ENCODE data around the gene SYNPO2. TPM values are rescaled to one million over a fixed set of nuclear protein-coding genes. Genes with fewer than 3 reads are reported as not detected.
"Not testable (repeated sequence)": the region's sequence is repeated elsewhere in the genome, so short reads cannot be mapped to it uniquely, and the experiment has no call there.

Gene SYNPO2
- polyA plus RNA-seq, 1 donor: 155 TPM

DNA sequence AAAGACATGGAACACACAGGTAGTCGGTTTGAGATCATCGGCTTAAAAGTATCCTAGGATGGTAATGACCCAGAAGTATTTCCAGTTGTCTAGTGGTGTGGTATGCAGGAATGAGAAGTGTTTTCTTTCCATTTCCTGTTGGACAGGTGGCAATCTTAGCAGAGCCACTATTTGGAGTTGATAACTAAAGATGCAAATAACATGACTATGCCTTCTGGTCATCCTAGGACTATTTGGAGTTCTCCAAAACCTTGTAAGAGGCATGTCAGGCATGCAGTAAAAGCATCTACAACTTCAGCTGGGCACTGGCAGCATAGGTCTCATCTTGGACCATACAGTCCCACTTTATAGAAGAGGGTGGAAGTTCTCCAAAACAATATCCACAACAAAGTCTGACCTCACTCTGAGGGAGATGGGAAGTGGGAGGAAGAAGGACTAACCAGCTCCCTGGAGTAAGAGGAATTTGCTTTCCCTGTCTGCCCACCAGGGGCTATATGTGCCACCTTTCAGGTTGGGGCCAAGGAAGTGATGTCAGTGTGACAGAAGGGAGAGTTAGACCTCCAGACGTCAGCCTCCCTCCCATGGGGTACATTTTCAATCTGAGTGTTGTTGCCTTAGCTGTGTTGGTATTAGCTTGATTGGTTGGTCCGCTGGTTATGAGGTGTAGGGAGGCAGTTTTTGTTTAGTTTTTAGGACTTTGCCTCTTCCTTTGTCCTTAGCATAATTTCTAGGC is 145.8 kb downstream of the SYNPO2 start:
- DNase-seq: no peak

DNA sequence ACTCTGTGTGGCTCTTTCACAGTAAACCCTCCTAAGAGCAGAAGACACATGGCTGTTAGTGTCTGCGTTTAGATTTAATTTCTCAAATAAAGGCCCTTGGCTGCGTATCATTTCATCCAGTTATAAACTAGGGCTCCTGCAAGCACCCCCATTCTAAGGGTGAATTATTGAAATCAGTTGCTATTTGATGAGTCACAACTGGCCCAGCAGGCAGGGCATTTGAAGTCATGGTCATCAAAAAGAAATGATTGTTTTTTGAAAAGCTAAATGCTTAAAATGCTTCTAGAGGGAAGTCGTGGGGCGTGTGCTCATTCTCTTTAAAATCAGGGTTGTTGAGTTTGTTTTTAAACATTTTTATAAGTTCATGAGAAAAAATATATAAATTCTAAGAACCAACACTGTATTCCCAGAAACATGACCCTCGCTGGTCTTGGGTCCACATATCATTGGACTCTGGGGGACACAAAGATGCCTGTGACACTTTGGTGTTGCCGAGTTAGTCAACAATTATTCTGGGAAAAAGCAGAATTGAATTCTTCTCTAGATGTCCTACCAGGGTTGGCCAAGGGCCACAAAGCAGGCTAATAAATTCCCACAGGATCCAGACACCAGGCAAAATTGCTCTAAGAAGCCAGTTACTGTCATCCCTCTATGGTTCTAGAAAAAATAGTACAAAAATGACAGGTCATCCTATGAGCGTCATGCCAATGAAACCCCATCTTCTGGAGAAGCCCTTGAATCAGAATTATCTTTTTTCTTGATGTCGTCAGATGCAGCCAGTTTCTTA is 147.5 kb downstream of the SYNPO2 start:
- DNase-seq: no peak

DNA sequence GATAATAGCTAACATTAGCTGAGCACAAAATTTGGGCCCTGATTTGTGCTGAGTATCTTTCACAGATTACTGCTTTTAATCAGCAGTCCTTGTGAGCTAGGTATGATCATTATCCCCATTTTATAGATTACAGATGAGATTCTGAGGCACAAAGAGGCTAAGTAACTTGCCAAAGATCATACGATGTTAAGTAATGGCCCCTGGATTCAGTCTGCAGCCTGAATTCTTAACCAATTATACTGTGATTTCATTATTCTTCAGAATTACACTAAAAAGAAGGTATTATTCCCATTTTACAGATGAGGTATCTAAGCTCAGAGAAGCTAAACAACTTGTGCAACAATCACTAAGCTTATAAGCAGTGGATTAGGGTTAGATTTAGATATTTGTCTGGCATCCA is 149.1 kb downstream of the SYNPO2 start:
- no peak for DNase-seq

DNA sequence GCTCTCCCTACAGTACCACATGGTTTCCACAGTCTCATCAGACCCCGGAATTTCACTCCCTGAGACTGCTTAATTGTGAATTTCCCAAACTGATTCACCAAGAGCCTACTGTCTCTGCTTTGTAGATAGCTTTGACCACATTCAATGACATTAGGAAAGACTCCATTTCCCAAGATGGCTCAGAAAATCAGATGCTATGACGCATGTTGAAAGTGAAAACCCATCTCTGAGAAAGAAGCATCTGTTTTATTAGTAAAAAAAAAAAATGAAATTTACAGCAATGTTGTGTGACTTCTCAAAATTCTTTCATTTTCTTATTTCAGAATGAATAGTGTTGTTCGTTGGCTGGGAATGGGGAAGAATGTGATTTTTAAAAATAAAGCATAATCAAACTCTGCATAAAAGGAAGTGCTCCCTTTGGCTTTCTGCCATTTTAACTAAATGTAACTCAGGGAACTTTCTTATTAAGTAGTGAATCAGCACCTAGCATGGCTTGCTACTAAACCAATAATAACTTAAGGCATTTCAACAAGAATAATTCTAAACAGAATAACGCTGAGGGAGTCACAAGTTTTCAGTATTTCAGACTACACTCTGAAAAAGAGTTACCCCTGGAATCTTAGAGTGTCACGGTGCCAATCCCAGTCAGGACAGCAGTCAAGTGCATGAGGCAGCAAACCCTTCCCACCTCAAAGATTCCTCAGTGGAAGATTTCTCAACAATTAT is 149.6 kb downstream of the SYNPO2 start:
- DNase-seq: no peak

DNA sequence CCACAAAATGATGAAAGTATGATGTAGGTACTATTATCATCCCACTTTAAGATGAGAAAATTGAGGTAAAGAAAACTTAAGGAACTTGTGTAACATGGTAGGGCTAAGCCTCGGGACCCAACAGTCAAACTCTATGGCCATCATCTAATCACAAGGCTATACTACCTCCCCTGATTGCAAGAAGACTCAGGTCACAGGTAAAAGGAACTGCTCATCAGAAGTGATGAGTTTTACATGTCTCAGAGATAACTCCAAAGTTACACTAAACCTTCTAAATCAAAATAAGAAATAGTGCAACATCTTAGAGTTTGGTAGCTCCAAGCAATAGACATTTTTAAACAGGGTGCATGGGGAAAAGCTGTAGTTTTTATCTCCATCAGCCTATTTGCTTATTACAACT is 150.5 kb downstream of the SYNPO2 start:
- no peak for DNase-seq

DNA sequence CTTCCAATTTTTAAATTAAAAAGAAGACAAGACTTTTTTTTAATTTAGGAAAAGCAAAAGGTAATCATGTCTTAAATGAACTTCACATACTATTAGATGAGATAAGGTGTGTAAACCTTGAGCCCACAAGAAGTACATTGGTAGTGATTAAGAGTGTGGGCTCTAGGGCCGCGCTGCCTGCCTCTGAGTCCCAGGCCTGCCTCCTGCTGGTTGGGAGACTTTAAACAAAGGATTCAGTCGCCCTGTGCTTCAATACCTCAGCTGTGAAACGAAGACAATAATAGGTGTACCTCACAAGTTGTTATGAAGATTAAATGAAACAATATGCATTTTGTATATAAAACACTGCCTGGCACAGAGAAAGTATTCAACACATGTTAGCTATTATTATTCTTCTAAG is 151.1 kb downstream of the SYNPO2 start:
- no peak for DNase-seq

DNA sequence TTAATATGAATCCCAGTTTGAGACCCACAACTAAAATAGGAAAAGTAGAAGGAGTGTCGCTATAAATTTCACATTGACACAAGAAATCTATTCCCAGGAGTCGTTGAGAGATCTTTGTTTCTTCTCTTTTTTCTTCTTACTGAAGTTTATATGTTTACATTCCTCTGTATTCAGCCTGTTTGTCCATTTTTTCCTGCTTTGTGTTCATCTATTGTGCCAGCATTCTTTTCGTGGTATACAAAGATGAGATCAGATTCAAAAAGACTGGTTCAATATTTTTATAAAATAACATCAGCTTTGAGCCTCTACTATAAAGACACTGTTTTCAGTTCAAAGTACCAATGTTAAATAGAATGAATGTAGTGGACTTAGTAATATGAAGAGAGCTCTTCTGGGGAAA is 151.6 kb downstream of the SYNPO2 start:
- DNase-seq: no peak

DNA sequence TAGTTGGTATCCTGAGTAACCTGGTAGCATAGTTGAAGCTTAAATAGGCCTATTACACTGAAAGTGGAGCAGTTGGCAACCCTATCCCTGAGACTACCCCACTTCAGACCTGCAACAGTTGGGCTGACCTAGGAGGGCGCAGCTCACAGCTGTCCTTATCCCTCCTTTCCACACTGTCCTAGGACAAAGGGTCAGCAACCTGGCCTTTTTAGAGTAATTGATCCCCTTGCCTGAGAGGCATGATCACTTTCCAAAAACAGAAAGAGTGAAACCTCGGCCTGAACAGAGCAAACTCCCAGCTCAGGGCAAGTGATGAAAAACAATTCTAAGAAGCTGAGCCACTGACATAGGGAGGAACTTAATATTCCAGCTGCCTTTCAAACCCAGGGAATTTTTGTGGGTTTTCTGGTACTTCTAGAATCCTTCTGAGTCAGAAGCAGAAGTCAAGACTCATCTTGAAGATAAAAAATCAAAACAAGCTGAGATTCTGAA is 152.1 kb downstream of the SYNPO2 start:
- DNase-seq: no peak

DNA sequence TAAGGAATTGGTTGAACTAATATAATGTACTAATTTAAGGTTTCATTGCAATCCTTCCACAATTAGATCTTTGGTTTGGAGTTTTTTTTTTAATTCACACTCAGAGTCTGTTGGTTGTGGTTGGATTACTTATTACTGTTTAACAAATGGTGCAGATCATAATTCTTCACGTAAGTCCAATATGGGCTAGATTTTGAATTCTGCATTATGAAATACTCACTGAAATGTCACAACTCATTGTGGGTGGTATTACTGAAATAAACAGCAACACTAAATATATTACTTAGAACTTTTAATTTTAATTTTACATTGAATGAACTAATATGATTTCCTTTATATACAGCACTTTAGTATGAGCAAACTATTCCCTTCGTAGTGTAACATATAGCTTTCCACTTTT is 152.7 kb downstream of the SYNPO2 start:
- DNase-seq: no peak

DNA sequence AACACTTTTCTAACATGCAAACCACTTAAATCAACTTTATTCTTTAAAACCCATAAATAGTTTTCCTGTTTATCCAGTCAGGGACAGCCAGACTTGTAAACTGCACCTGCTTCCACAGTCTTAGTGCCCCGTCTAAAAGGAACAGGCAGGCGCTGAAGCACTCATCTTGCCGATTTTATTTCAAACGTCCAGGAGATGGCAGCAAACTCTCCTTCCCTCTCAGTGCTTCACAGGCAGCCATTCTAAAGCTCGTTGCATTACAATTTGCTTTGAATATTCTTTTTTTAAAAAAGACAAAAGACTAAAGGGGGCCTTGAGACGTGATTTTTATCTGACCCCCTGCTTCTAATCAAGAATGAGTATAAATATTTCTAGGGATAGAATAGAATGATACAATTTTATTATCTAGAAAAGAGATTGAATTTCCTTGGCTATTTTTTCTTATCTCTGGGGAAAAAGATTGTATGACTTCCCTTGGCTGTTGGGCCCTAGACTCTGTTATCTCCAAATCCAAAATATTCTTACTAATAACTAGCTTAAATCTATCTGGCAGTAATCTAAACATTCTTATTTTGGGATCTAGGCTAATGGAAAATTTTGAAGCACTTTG is 153.4 kb downstream of the SYNPO2 start:
- DNase-seq: peak; percentile 66

DNA sequence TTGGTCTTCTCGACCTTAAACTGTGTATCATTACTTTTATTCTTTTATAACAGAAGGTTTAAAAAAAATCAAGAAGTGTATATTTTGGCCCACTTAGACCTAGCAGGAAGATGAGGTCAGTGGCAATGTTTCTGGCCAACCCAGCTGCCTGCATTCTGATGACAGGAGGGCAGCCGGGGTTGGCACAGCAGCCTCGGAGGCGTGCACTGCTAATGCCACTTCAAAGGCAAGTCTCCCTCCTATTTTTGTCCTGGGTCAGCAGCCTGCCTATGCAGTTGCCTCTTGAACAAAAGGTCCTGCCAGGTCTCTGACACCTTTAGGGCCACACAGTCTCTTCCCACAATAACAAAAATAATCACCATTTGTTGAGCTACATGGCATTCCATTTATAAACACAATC is 157.6 kb downstream of the SYNPO2 start:
- DNase-seq: peak; percentile 29

DNA sequence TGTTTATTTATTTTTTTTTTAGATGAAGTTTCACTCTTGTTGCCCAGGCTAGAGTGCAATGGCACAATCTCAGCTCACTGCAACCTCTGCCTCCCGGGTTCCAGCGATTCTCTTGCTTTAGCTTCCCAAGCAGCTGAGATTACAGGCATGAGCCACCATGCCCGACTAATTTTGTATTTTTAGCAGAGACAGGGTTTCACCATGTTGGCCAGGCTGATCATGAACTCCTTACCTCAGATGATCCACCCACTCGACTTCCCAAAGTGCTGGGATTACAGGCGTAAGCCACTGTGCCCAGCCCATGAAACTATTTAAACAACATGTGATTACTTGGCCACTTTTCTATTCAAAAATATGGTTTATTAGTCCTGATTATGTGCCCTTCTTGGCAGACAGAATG is 158.4 kb downstream of the SYNPO2 start:
- not testable (repeated sequence) for DNase-seq

DNA sequence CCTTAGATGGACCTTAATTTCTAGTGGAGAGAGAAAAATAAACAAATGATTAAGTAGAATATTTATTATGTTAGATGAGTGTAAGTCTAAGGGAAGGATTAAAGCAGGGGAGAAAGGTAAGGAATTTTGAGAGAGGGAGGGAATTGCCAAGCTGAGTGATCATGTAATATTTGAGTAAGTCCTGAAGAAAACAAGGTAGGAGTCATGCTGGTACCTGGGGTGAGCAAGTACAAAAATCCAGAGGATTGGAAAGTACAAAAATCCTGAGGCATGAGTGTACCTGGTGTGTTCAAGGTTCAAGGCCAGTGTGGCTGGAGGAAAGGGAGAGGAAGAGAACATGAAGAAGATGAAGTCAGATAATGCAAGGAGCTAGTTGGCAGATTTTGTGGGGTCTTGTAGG is 159.8 kb downstream of the SYNPO2 start:
- no peak for DNase-seq

DNA sequence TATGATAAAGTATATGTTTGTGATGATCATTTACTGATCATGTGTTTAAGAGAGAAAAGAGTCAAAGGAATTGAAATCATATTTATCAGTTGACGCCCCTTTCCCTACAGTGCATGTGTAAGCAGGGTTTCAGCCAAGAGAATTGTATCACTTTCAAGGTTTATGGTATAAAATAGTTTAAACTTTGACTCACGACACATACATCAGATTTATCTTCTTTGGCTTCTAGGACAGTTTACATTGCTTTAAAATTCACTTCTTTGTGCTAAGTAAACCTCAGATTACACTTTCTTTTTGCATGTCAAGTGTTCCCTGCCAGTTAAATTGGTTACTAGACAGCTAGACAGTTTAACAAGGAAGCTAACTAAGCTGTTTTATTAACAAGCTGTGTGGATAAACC is 160.7 kb downstream of the SYNPO2 start:
- DNase-seq: no peak

DNA sequence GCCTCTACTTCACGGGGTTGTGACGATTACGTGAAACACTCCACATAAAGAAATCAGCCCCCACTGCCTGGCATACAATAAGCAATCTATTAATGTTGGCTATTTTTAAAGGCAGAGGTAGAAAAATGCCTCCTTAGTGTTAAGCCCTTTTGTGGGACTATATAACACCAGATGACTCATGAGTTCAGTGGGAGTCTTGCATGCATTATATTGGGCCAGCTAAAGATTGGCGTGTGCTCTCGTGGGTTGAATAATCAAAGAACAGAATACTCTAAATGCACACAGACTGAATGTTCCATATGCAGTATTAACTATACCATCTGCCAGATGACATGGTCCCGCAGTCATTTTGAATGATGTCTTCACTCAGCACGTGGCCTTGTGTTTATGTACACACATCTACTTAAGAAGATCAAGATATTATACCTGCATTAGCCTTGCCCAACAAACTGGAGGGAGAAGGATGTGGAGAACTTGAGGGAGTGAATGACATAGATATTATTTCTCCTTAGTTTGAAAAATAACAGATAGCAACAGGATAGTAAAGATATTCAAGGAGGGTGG is 162.0 kb downstream of the SYNPO2 start:
- DNase-seq: no peak

DNA sequence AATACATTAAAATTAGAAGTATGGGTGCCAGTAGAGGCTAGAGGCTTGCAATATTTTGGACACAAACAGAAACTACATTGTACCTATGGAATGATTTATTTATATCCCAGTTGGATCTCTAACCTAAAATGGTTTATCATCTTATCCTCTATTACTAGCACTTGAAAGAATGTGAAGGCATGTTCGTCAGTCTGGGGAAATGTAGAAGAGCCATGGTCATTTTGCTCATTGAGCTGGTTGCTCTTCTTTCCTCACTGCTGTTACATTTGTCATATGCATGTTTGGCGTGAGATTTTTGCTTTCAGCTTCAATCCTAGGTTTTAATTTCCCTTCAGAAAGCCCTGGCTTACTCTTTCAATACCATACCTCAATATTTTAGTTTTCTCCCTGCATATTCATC is 164.6 kb downstream of the SYNPO2 start:
- no peak for DNase-seq

DNA sequence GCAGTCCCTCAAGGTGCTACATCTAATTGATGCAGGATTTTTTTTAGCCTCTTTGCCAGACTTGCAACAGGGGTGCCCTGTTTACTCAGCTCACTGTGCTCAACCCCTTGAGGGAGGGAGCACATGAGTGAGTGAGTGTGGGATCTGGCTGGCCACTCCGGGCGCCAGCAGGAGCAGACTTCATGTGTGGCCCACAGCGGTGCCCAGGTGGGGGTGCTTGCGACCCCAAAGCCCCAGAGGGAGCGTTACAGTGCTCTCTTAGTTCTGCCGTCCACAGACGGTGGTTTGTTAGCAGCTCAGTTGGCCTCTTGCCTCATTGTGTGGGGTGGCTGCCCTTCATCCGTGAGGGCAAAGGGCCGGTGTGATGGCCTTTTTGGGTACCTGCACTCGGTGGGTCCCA is 165.3 kb downstream of the SYNPO2 start:
- no peak for DNase-seq

DNA sequence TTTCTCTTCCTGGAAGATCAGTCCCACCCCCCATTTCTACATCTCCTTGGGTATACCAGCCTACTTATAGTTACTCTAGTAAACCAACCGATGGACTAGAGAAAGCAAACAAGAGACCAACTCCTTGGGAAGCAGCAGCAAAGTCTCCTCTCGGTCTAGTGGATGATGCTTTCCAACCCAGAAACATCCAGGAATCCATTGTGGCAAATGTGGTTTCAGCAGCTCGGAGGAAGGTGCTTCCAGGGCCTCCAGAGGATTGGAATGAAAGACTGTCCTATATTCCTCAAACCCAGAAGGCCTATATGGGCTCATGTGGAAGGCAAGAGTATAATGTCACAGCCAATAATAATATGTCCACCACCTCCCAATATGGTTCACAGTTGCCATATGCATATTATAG is 168.8 kb downstream of the SYNPO2 start:
- no peak for DNase-seq

DNA sequence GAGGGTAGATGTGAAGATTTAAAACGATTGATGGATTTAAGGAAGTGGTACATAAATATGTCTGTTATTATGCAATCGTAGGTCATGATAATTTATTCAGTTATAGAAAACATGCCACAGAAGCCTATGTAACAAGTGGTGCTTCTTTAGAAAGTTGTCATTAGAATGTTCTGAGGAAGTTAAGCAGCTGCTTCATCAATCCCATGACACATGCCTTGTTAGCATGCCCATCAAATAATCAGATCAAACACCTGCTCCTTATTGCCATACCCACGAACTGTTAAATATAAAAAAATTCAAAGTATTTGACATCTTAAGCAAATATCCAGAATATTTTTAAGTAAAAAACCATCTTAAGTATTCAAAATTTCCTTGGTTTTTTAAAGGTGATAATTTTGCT is 170.6 kb downstream of the SYNPO2 start:
- DNase-seq: no peak

DNA sequence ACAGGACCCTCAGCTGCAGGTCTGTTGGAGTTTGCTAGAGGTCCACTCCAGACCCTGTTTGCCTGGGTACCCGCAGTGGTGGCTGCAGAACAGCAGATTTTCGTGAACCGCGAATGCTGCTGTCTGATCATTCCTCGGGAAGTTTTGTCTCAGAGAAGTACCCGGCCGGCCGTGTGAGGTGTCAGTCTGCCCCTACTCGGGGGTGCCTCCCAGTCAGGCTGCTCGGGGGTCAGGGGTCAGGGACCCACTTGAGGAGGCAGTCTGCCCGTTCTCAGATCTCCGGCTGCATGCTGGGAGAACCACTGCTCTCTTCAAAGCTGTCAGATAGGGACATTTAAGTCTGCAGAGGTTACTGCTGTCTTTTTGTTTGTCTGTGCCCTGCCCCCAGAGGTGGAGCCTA is 178.5 kb downstream of the SYNPO2 start:
- DNase-seq: not testable (repeated sequence)

DNA sequence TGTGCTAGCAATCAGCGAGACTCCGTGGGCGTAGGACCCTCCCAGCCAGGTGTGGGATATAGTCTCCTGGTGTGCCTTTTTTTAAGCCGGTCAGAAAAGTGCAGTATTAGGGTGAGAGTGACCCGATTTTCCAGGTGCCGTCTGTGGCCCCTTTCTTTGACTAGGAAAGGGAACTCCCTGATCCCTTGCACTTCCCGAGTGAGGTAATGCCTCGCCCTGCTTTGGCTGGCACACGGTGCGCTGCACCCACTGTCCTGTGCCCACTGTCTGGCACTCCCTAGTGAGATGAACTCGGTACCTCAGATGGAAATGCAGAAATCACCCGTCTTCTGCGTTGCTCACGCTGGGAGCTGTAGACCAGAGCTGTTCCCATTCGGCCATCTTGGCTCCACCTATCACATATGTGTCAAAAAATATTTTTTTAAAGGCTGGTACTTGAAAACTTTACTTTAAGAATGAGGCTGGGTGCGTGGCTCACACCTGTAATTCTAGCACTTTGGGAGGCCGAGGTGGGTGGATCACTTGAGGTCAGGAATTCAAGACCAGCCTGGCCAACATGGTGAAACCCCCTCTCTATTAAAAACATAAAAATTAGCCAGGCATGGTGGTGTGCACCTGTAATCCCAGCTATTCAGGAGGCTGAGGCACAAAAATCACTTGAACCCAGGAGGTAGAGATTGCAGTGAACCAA is 179.2 kb downstream of the SYNPO2 start:
- DNase-seq: not testable (repeated sequence)

DNA sequence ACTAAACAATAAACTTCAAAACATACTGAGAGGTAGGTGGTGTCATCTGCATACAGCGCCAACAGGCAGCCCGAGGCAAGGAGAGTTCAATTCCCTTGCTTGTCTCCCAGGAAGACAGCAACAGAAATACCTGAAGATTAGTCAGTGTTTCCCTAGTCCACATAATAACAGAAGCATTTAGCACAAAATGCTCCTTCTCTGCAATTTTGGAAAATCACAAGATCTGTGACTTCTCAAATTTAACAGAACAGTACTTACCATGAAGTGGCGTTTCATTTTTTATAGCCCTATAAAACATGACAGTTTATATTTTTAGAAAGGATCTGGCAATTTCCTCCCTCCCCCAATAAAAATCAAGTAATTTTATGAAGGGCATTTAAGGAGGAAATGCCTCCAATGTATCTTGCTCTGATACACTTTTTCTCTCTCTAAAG is 179.9 kb downstream of the SYNPO2 start:
- no peak for DNase-seq

Data from hindlimb muscle (tissue), 1 donor.